HG03045 (cell line): ENCODE results near the gene C20orf96.
"Not testable (repeated sequence)": the region's sequence is repeated elsewhere in the genome, so short reads cannot be mapped to it uniquely, and the experiment has no call there.

Experiments
- ATAC-seq: cut with Tn5 transposase; IDR thresholded peaks from one replicate; pipeline ENCODE4 v1.9.1; 2021; ENCODE audit warnings: mild to moderate bottlenecking, moderate library complexity; ENCODE audit not compliant: unreplicated experiment

The C20orf96 gene

GRCh38 chr20:242905-243304 lies 47.6 kb downstream of the C20orf96 start:
- ATAC-seq: no peak

- no peak for ATAC-seq
Measured at GRCh38 chr20:237929-238328, 52.6 kb downstream of the C20orf96 start.

- ATAC-seq: no peak
Measured at GRCh38 chr20:237489-237888, 53.1 kb downstream of the C20orf96 start.

GRCh38 chr20:235891-236290 lies 54.7 kb downstream of the C20orf96 start:
- no peak for ATAC-seq

- no peak for ATAC-seq
Measured at GRCh38 chr20:227439-228105, 63.0 kb downstream of the C20orf96 start.

- no peak for ATAC-seq
Measured at GRCh38 chr20:226958-227357, 63.6 kb downstream of the C20orf96 start, which contains the start of gene DEFB129. TSS of gene DEFB129 (plus strand) at chr20:227258. CDS start at chr20:227289, 31 bp downstream.

GRCh38 chr20:225879-226278 lies 64.7 kb downstream of the C20orf96 start:
- ATAC-seq: not testable (repeated sequence)

GRCh38 chr20:221258-221830 lies 69.2 kb downstream of the C20orf96 start:
- no peak for ATAC-seq
